ENCODE results near the gene YPEL5.

The YPEL5 gene

DNA sequence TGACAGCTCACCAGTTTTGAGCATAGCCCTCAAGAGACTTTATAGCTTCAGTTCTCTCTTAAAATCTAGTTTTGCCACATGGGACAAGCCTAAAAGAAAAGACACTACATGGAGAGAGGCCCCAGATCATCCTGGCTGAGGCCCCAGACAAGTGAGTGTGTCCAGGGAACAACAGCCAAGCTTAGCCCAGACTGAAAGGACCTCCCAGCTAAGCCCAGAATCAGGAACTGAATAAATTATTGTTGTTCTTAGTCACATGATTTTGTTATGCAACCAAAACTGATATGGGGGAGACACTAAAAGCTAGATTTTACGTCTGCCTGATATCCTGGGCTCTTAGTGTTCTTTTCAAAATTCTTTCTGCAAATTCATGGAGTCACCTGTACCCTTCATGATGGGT is 55.2 kb downstream of the YPEL5 start:
- Histone ChIP-seq H3K36me3 (ENCODE audit: insufficient read depth) (no peaks in the 10 kb centered on the region), H3K27me3 (ENCODE audit: insufficient read depth, low read depth) (no peaks in the 10 kb centered on the region), H4K20me1 (ENCODE audit: insufficient read depth) (no peaks in the 10 kb centered on the region), H2AFZ (ENCODE audit: low read depth) (no peak overlapping the region), H3K4me1 (ENCODE audit: low read depth, poor library complexity, severe bottlenecking) (no peaks in the 10 kb centered on the region), H3K79me2 (ENCODE audit: insufficient read depth, low read depth) (no peaks in the 10 kb centered on the region), H3K27ac (no peak overlapping the region), H3K9ac (no peak overlapping the region), H3K4me3 (IDR thresholded peaks at IDR 0.05; ENCODE audit: insufficient read depth, low read depth, low read length) (no peak overlapping the region), H3K4me2 (no peak overlapping the region)
- no peak for TF ChIP-seq CTCF (conservative IDR thresholded peaks at IDR 0.05; ENCODE audit: low read depth, low read length)

GRCh38 chr2:30203156-30203555 is 56.3 kb downstream of the YPEL5 start:
- no peak overlapping the region for H3K9ac ChIP-seq
- H3K36me3 ChIP-seq (ENCODE audit: insufficient read depth): no peaks in the 10 kb centered on the region
- no peak overlapping the region for H3K4me3 ChIP-seq (IDR thresholded peaks at IDR 0.05; ENCODE audit: insufficient read depth, low read depth, low read length)
- no peaks in the 10 kb centered on the region for H3K79me2 ChIP-seq (ENCODE audit: insufficient read depth, low read depth)
- TF ChIP-seq CTCF (conservative IDR thresholded peaks at IDR 0.05; ENCODE audit: low read depth, low read length): no peak
- H4K20me1 ChIP-seq (ENCODE audit: insufficient read depth): no peaks in the 10 kb centered on the region
- H3K27me3 ChIP-seq (ENCODE audit: insufficient read depth, low read depth): no peaks in the 10 kb centered on the region
- no peak overlapping the region for H3K4me2 ChIP-seq
- no peaks in the 10 kb centered on the region for H3K4me1 ChIP-seq (ENCODE audit: low read depth, poor library complexity, severe bottlenecking)
- no peak overlapping the region for H3K27ac ChIP-seq
- H2AFZ ChIP-seq (ENCODE audit: low read depth): no peak overlapping the region

- H4K20me1 ChIP-seq (ENCODE audit: insufficient read depth): no peaks in the 10 kb centered on the region
- TF ChIP-seq CTCF (conservative IDR thresholded peaks at IDR 0.05; ENCODE audit: low read depth, low read length): no peak
- no peak overlapping the region for H2AFZ ChIP-seq (ENCODE audit: low read depth)
- no peaks in the 10 kb centered on the region for H3K27me3 ChIP-seq (ENCODE audit: insufficient read depth, low read depth)
- no peaks in the 10 kb centered on the region for H3K36me3 ChIP-seq (ENCODE audit: insufficient read depth)
- no peak overlapping the region for H3K9ac ChIP-seq
- H3K79me2 ChIP-seq (ENCODE audit: insufficient read depth, low read depth): no peaks in the 10 kb centered on the region
- H3K4me1 ChIP-seq (ENCODE audit: low read depth, poor library complexity, severe bottlenecking): no peaks in the 10 kb centered on the region
- no peak overlapping the region for H3K4me2 ChIP-seq
- no peak overlapping the region for H3K27ac ChIP-seq
- H3K4me3 ChIP-seq (IDR thresholded peaks at IDR 0.05; ENCODE audit: insufficient read depth, low read depth, low read length): no peak overlapping the region
Observed at GRCh38 chr2:30204281-30204680, 57.5 kb downstream of the YPEL5 start.

GRCh38 chr2:30205456-30205855 is 58.6 kb downstream of the YPEL5 start:
- no peak overlapping the region for H3K4me2 ChIP-seq
- no peaks in the 10 kb centered on the region for H4K20me1 ChIP-seq (ENCODE audit: insufficient read depth)
- TF ChIP-seq CTCF (conservative IDR thresholded peaks at IDR 0.05; ENCODE audit: low read depth, low read length): no peak
- no peaks in the 10 kb centered on the region for H3K79me2 ChIP-seq (ENCODE audit: insufficient read depth, low read depth)
- no peaks in the 10 kb centered on the region for H3K27me3 ChIP-seq (ENCODE audit: insufficient read depth, low read depth)
- H3K27ac ChIP-seq: no peak overlapping the region
- no peak overlapping the region for H2AFZ ChIP-seq (ENCODE audit: low read depth)
- no peaks in the 10 kb centered on the region for H3K4me1 ChIP-seq (ENCODE audit: low read depth, poor library complexity, severe bottlenecking)
- H3K9ac ChIP-seq: no peak overlapping the region
- no peak overlapping the region for H3K4me3 ChIP-seq (IDR thresholded peaks at IDR 0.05; ENCODE audit: insufficient read depth, low read depth, low read length)
- no peaks in the 10 kb centered on the region for H3K36me3 ChIP-seq (ENCODE audit: insufficient read depth)
